Measurements from ENCODE around the gene TASOR2.

TASOR2 gene

GRCh38 chr10:5684318-5684970 is at the start of gene TASOR2:
Gene TASOR2, plus strand, starts transcription at chr10:5684838. Its CDS starts 35,805 bp downstream, at chr10:5720643.
- peak; percentile 98 for DNase-seq (ENCODE audit: low spot score)

- DNase-seq (ENCODE audit: low spot score) = no peak
Observed at GRCh38 chr10:5634918-5635317, 49.7 kb upstream of the TASOR2 start.

- DNase-seq (ENCODE audit: low spot score) = no peak
Observed at GRCh38 chr10:5638494-5638893, 46.1 kb upstream of the TASOR2 start.

- no peak for DNase-seq (ENCODE audit: low spot score)
Observed at GRCh38 chr10:5639066-5639465, 45.6 kb upstream of the TASOR2 start.

- DNase-seq (ENCODE audit: low spot score) = no peak
Observed at GRCh38 chr10:5640036-5640435, 44.6 kb upstream of the TASOR2 start.

GRCh38 chr10:5640501-5640900 is 44.1 kb upstream of the TASOR2 start:
- DNase-seq (ENCODE audit: low spot score) = no peak

GRCh38 chr10:5641501-5641900 is 43.1 kb upstream of the TASOR2 start:
- no peak for DNase-seq (ENCODE audit: low spot score)

- no peak for DNase-seq (ENCODE audit: low spot score)
Observed at GRCh38 chr10:5643346-5644067, 41.1 kb upstream of the TASOR2 start.

GRCh38 chr10:5644930-5645329 is 39.7 kb upstream of the TASOR2 start:
- no peak for DNase-seq (ENCODE audit: low spot score)

GRCh38 chr10:5645375-5645774 is 39.3 kb upstream of the TASOR2 start:
- DNase-seq (ENCODE audit: low spot score) = no peak

GRCh38 chr10:5645944-5646617 is 38.6 kb upstream of the TASOR2 start:
- DNase-seq (ENCODE audit: low spot score) = no peak

- no peak for DNase-seq (ENCODE audit: low spot score)
Observed at GRCh38 chr10:5647507-5648240, 37.0 kb upstream of the TASOR2 start.

GRCh38 chr10:5648494-5649457 is 35.9 kb upstream of the TASOR2 start:
- no peak for DNase-seq (ENCODE audit: low spot score)

GRCh38 chr10:5649746-5650145 is 34.9 kb upstream of the TASOR2 start:
- DNase-seq (ENCODE audit: low spot score) = no peak

GRCh38 chr10:5650664-5651387 is 33.8 kb upstream of the TASOR2 start:
- DNase-seq (ENCODE audit: low spot score) = no peak

- DNase-seq (ENCODE audit: low spot score) = no peak
Observed at GRCh38 chr10:5651388-5651764, 33.3 kb upstream of the TASOR2 start.

GRCh38 chr10:5652746-5653145 is 31.9 kb upstream of the TASOR2 start:
- DNase-seq (ENCODE audit: low spot score) = no peak

- no peak for DNase-seq (ENCODE audit: low spot score)
Observed at GRCh38 chr10:5654218-5654755, 30.4 kb upstream of the TASOR2 start.

- no peak for DNase-seq (ENCODE audit: low spot score)
Observed at GRCh38 chr10:5655121-5655520, 29.5 kb upstream of the TASOR2 start.
